Neural progenitor cell (in vitro differentiated cells): ENCODE measurements around the gene KDM5C. TPM values are rescaled to one million over a fixed set of nuclear protein-coding genes. Genes with fewer than 3 reads are reported as not detected.

Source experiments
- DNase-seq: peaks from one replicate; pipeline ENCODE4 v3.0.0-alpha.2; 2016; ENCODE audit warnings: low spot score
- H2AFZ ChIP-seq: fragments of 200-600 bp; sonication (generic); replicated peaks from 2 replicates; pipeline ENCODE4 v1.6.1; 2016; ENCODE audit warnings: antibody characterized with exemption
- H3F3A ChIP-seq: fragments of 200-600 bp; sonication (generic); 2 replicates; pipeline ENCODE4 v1.6.1; 2016; ENCODE audit warnings: antibody characterized with exemption, low read depth
- H3K27ac ChIP-seq: fragments of 200-600 bp; sonication (generic); 2 replicates; pipeline ENCODE4 v1.5.1; 2016; ENCODE audit warnings: mild to moderate bottlenecking
- H3K27me3 ChIP-seq: fragments of 200-600 bp; sonication (generic); 2 replicates; pipeline ENCODE4 v1.6.1; 2016; ENCODE audit warnings: mild to moderate bottlenecking, moderate library complexity
- H3K36me3 ChIP-seq: fragments of 200-600 bp; sonication (generic); 2 replicates; pipeline ENCODE4 v1.5.1; 2016
- H3K4me1 ChIP-seq: fragments of 200-600 bp; sonication (generic); 2 replicates; pipeline ENCODE4 v1.6.1; 2016; ENCODE audit warnings: mixed run types
- H3K4me2 ChIP-seq: fragments of 200-600 bp; sonication (generic); 2 replicates; pipeline ENCODE4 v1.6.1; 2016
- H3K4me3 ChIP-seq: fragments of 200-600 bp; sonication (generic); 2 replicates; pipeline ENCODE4 v1.5.1; 2016
- H3K79me2 ChIP-seq: fragments of 200-600 bp; sonication (generic); 2 replicates; pipeline ENCODE4 v1.6.1; 2016; ENCODE audit warnings: low read depth
- H3K9ac ChIP-seq: fragments of 200-600 bp; sonication (generic); 2 replicates; pipeline ENCODE4 v1.6.1; 2016
- H3K9me3 ChIP-seq: fragments of 200-600 bp; sonication (generic); 2 replicates; pipeline ENCODE4 v1.5.1; 2016; ENCODE audit warnings: low read depth
- H4K20me1 ChIP-seq: fragments of 200-600 bp; sonication (generic); 2 replicates; pipeline ENCODE4 v1.6.1; 2016; ENCODE audit warnings: low read depth
- H3K27ac Mint-ChIP-seq: 3 replicates; pipeline ENCODE4 v1.8.0; 2021; ENCODE audit warnings: mixed read lengths
- H3K27me3 Mint-ChIP-seq: 2 replicates; pipeline ENCODE4 v1.8.0; 2022; ENCODE audit warnings: low read depth, mild to moderate bottlenecking, inconsistent platforms, moderate library complexity, mixed read lengths; ENCODE audit not compliant: insufficient read depth
- H3K36me3 Mint-ChIP-seq: 3 replicates; pipeline ENCODE4 v1.8.0; 2021; ENCODE audit warnings: mixed read lengths
- H3K4me1 Mint-ChIP-seq: 3 replicates; pipeline ENCODE4 v1.8.0; 2021; ENCODE audit warnings: mixed read lengths
- H3K4me3 Mint-ChIP-seq: 3 replicates; pipeline ENCODE4 v1.8.0; 2021; ENCODE audit warnings: mild to moderate bottlenecking, moderate library complexity, mixed read lengths
- H3K9me3 Mint-ChIP-seq: 3 replicates; pipeline ENCODE4 v1.8.0; 2020; ENCODE audit warnings: mixed read lengths
- EZH2 ChIP-seq: fragments of 200-600 bp; sonication (generic); IDR thresholded peaks from 2 replicates; pipeline ENCODE4 v1.6.1; 2017; ENCODE audit warnings: antibody characterized with exemption, mild to moderate bottlenecking, moderate library complexity
- EZH2phosphoT487 ChIP-seq: fragments of 200-600 bp; sonication (generic); IDR thresholded peaks from 2 replicates; pipeline ENCODE4 v1.6.1; 2017; ENCODE audit warnings: antibody characterized with exemption
- total RNA-seq: library from RNA; depleted of rRNA; stranded (reverse); fragments of >200 nt; gene quantifications from 2 replicates; pipeline ENCODE4 v1.2.3, GENCODE V29; 2015; ENCODE audit warnings: low replicate concordance
- TF ChIP-seq, protein P1 (sequence below): fragments of 200-600 bp; sonication (generic); IDR thresholded peaks from 2 replicates; pipeline ENCODE4 v1.5.1; 2017; ENCODE audit warnings: antibody characterized with exemption, mild to moderate bottlenecking

The KDM5C gene
- total RNA-seq, 1 donor from 2014 or later, result 118 TPM

DNA sequence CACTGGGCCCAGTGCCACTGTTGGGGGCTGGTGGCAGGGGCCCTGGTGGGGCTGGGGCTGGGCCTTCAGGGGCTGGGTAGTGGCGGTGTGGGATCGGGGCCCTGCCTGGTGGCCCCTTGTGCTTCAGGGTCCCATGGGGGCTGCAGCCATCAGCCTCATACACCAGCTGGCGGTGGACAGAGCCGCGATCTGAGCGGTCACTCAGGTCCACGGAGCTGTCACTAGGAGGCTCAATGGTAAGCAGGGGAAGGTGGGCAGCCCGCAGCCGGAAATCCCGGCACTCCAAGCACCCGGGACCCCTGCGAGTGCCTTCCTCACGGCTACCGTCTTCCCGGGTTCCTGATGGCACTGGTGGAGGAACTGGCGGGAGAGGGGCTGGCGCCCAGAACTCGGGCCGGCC is 25.5 kb upstream of the KDM5C start:
- Mint-ChIP-seq H3K4me3 (no peak overlapping the region), H3K27ac (no peak overlapping the region), H3K27me3 (peaks cover 2% of the 10 kb centered on the region), H3K4me1 (peaks cover 4% of the 10 kb centered on the region), H3K36me3 (no peaks in the 10 kb centered on the region), H3K9me3 (no peaks in the 10 kb centered on the region)
- peaks cover 6% of the 10 kb centered on the region for H3F3A ChIP-seq
- H3K79me2 ChIP-seq, result no peaks in the 10 kb centered on the region
- no peaks in the 10 kb centered on the region for H3K27me3 ChIP-seq
- H3K4me2 ChIP-seq, result peak overlapping the region; percentile 42
- no peak overlapping the region for H3K27ac ChIP-seq
- H3K4me1 ChIP-seq, result peaks cover 10% of the 10 kb centered on the region
- DNase-seq, result no peak
- H3K4me3 ChIP-seq, result no peak overlapping the region
- no peak overlapping the region for H2AFZ ChIP-seq
- H4K20me1 ChIP-seq, result no peaks in the 10 kb centered on the region
- TF ChIP-seq, protein P1, sequence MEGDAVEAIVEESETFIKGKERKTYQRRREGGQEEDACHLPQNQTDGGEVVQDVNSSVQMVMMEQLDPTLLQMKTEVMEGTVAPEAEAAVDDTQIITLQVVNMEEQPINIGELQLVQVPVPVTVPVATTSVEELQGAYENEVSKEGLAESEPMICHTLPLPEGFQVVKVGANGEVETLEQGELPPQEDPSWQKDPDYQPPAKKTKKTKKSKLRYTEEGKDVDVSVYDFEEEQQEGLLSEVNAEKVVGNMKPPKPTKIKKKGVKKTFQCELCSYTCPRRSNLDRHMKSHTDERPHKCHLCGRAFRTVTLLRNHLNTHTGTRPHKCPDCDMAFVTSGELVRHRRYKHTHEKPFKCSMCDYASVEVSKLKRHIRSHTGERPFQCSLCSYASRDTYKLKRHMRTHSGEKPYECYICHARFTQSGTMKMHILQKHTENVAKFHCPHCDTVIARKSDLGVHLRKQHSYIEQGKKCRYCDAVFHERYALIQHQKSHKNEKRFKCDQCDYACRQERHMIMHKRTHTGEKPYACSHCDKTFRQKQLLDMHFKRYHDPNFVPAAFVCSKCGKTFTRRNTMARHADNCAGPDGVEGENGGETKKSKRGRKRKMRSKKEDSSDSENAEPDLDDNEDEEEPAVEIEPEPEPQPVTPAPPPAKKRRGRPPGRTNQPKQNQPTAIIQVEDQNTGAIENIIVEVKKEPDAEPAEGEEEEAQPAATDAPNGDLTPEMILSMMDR, result no peak
- TF ChIP-seq EZH2 (no peak), EZH2phosphoT487 (no peak)
- no peaks in the 10 kb centered on the region for H3K9me3 ChIP-seq
- no peaks in the 10 kb centered on the region for H3K36me3 ChIP-seq
- H3K9ac ChIP-seq, result no peak overlapping the region

DNA sequence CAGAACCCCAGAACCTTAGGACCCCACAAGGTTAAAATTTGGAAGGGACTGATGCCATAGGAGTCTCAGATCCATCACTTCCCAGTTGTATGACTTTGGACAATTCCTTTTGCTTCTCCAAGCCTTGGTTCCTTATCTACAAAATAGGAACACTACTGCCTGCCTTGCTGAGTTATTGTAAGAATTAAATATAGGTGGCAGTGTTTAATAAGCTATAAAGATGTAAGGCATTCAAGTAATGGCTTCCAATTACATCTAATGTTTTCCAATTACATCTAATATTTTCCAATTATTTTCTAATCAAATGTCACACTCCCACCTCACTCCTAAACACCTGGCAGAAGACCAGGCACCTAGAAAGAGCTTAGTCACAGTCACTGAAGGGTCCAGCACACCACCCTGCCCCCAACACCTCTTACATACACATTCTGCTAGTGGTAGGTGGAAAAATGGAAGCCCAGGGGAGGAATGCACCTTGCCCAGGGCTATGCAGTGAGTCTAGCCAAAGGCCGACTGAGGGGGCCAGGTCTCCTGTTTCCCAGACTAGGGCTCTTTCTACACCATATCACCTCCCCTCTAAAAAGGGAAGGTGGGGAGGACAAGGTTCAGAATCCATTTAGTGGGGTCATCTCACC is 24.5 kb upstream of the KDM5C start:
- no peak for TF ChIP-seq EZH2
- TF ChIP-seq EZH2phosphoT487, result no peak
- TF ChIP-seq, protein P1, result no peak
- no peak overlapping the region for H3K4me2 ChIP-seq
- H3K4me3 Mint-ChIP-seq, result no peak overlapping the region

GRCh38 chrX:53247928-53248327 is 22.9 kb upstream of the KDM5C start:
- Mint-ChIP-seq H3K27ac (peak overlapping the region; percentile 33), H3K4me3 (no peak overlapping the region), H3K27me3 (peaks cover 2% of the 10 kb centered on the region), H3K4me1 (peaks cover 4% of the 10 kb centered on the region), H3K36me3 (no peaks in the 10 kb centered on the region), H3K9me3 (no peaks in the 10 kb centered on the region)
- Histone ChIP-seq H3K4me2 (no peak overlapping the region), H3K4me1 (peaks cover 10% of the 10 kb centered on the region), H3K4me3 (no peak overlapping the region), H3K36me3 (no peaks in the 10 kb centered on the region), H3K9ac (no peak overlapping the region), H3K9me3 (no peaks in the 10 kb centered on the region), H3K27me3 (no peaks in the 10 kb centered on the region), H4K20me1 (no peaks in the 10 kb centered on the region), H2AFZ (no peak overlapping the region), H3K79me2 (no peaks in the 10 kb centered on the region), H3F3A (peaks cover 6% of the 10 kb centered on the region), H3K27ac (no peak overlapping the region)
- no peak for DNase-seq
- TF ChIP-seq EZH2phosphoT487, result no peak
- TF ChIP-seq, protein P1, result no peak

More for the DNA sequence above, 24.5 kb upstream of the KDM5C start:
- H3F3A ChIP-seq, result peaks cover 6% of the 10 kb centered on the region
- peaks cover 10% of the 10 kb centered on the region for H3K4me1 ChIP-seq
- H3K9me3 ChIP-seq, result no peaks in the 10 kb centered on the region
- no peaks in the 10 kb centered on the region for H3K27me3 ChIP-seq
- peaks cover 4% of the 10 kb centered on the region for H3K4me1 Mint-ChIP-seq
- H3K27ac Mint-ChIP-seq, result no peak overlapping the region
- no peak overlapping the region for H2AFZ ChIP-seq
- H3K4me3 ChIP-seq, result no peak overlapping the region
- no peak overlapping the region for H3K27ac ChIP-seq
- no peaks in the 10 kb centered on the region for H3K9me3 Mint-ChIP-seq
- peaks cover 2% of the 10 kb centered on the region for H3K27me3 Mint-ChIP-seq
- no peak overlapping the region for H3K9ac ChIP-seq
- DNase-seq, result no peak
- no peaks in the 10 kb centered on the region for H3K36me3 Mint-ChIP-seq
- no peaks in the 10 kb centered on the region for H4K20me1 ChIP-seq
- H3K36me3 ChIP-seq, result no peaks in the 10 kb centered on the region
- no peaks in the 10 kb centered on the region for H3K79me2 ChIP-seq
